Gastroesophageal sphincter (tissue), 2 donors: Measurements from ENCODE around the gene WDR64.

ENCODE experiments used
- POLR2A ChIP-seq, 2 donors: fragments of 450-650 bp; IDR thresholded peaks; one replicate each; pipeline ENCODE4 v1.6.1; 2017; ENCODE audit warnings: antibody characterized with exemption in 2 of 2, mild to moderate bottlenecking in 2 of 2, moderate library complexity in 1 of 2
- POLR2AphosphoS5 ChIP-seq: sonication (generic); formaldehyde crosslinking; IDR thresholded peaks from one replicate; pipeline ENCODE4 v1.6.1; 2017; ENCODE audit warnings: antibody characterized with exemption

DNA sequence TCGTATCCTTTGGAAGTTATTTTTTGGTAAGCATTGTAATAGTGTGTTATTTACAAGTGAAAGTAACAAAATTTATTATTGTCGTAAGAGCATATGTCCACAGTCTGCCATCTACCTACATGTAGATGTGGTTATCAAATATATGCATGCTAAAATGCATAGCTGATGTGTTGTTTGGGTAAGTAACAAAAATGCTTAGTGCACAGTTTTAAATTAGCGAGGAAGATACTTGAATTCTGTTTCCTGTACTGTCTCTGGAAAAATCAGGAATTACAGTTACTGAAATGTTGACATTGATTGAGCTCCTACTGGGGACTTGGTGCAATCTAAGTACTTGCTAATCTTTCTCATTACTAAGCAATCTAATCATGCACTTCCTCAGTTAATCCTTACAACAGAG, 14.3 kb downstream of the WDR64 start:
- TF ChIP-seq POLR2A (IDR thresholded peaks at IDR 0.05) (no peak), POLR2AphosphoS5 (no peak)
